ENCODE results near the gene EDC4. TPM values are rescaled to one million over a fixed set of nuclear protein-coding genes. Genes with fewer than 3 reads are reported as not detected.

EDC4 gene
- total RNA-seq, 1 donor from 2014 or later = 61.2 TPM

DNA sequence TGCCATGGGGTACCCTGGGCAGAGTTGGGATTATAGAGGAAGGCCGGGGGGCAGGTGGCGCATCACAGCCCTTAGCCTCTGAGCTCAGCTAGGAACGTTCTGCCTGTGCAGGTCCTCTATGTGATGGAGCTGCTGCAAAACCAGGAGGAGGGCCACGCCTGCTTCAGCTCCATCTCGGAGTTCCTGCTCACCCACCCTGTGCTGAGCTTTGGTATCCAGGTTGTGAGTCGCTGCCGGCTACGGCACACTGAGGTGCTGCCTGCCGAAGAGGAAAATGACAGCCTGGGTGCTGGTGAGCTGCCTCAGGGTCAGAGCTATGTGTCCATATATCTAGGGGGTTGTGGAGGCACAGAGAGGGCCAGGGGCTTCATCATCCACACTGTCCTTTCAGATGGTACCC, 6.0 kb downstream of the EDC4 start:
- no peak for TF ChIP-seq CTCF (conservative IDR thresholded peaks at IDR 0.05; ENCODE audit: low read depth, low read length)
- H3K4me3 ChIP-seq (ENCODE audit: low read depth, low read length) = no peak overlapping the region
- no peak for DNase-seq (ENCODE audit: low read depth)

- no peak for DNase-seq (ENCODE audit: low read depth)
- no peak for TF ChIP-seq CTCF (conservative IDR thresholded peaks at IDR 0.05; ENCODE audit: low read depth, low read length)
- no peak overlapping the region for H3K4me3 ChIP-seq (ENCODE audit: low read depth, low read length)
Observed at GRCh38 chr16:67879462-67879861, 6.6 kb downstream of the EDC4 start.

GRCh38 chr16:67879936-67880335, 7.1 kb downstream of the EDC4 start:
- DNase-seq (ENCODE audit: low read depth) = no peak
- TF ChIP-seq CTCF (conservative IDR thresholded peaks at IDR 0.05; ENCODE audit: low read depth, low read length) = no peak
- H3K4me3 ChIP-seq (ENCODE audit: low read depth, low read length) = no peak overlapping the region

- no peak for TF ChIP-seq CTCF (conservative IDR thresholded peaks at IDR 0.05; ENCODE audit: low read depth, low read length)
- no peak overlapping the region for H3K4me3 ChIP-seq (ENCODE audit: low read depth, low read length)
- DNase-seq (ENCODE audit: low read depth) = no peak
Observed at GRCh38 chr16:67880584-67880983, 7.7 kb downstream of the EDC4 start.

DNA sequence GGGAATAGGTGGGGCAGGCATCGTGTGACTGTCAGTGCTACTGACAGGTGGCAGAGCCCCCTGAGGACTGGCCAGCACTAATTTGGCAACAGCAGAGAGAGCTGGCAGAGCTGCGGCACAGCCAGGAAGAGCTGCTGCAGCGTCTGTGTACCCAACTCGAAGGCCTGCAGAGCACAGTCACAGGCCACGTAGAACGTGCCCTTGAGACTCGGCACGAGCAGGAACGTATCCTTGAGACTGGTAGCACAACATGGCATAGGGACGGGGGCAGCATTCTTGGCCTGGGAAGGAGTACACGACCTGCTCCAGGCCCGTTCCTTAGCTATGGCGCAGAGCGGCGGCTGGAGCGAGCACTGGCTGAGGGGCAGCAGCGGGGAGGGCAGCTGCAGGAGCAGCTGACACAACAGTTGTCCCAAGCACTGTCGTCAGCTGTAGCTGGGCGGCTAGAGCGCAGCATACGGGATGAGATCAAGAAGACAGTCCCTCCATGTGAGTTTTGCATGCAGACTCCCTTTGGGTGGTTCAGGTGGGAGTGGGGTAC, 8.8 kb downstream of the EDC4 start:
- TF ChIP-seq CTCF (conservative IDR thresholded peaks at IDR 0.05; ENCODE audit: low read depth, low read length) = no peak
- H3K4me3 ChIP-seq (ENCODE audit: low read depth, low read length) = no peak overlapping the region
- no peak for DNase-seq (ENCODE audit: low read depth)

DNA sequence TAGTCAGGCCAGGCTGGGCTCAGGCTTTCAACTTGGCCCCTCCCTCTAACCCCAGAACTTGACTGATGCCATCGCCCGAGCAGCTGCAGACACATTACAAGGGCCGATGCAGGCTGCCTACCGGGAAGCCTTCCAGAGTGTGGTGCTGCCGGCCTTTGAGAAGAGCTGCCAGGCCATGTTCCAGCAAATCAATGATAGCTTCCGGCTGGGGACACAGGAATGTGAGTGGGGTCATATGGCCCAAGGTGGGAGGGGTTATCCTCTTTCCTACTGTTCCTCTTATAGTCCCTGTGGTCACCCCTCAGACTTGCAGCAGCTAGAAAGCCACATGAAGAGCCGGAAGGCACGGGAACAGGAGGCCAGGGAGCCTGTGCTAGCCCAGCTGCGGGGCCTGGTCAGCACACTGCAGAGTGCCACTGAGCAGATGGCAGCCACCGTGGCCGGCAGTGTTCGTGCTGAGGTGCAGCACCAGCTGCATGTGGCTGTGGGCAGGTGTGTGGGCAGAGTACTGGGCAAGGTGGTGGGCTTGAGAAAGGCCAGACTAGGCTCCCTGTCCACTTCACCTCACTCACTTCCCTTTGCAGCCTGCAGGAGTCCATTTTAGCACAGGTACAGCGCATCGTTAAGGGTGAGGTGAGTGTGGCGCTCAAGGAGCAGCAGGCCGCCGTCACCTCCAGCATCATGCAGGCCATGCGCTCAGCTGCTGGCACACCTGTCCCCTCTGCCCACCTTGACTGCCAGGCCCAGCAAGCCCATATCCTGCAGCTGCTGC, 9.7 kb downstream of the EDC4 start:
- DNase-seq (ENCODE audit: low read depth) = no peak
- no peak for TF ChIP-seq CTCF (conservative IDR thresholded peaks at IDR 0.05; ENCODE audit: low read depth, low read length)

More for the DNA sequence above, 9.7 kb downstream of the EDC4 start:
- H3K4me3 ChIP-seq (ENCODE audit: low read depth, low read length) = no peak overlapping the region

Data from epithelial cell of proximal tubule (primary cell).